Articular chondrocyte of knee joint (primary cell): ENCODE measurements around the gene RBP7. TPM values are rescaled to one million over a fixed set of nuclear protein-coding genes. Genes with fewer than 3 reads are reported as not detected.

Experiments used
- small RNA-seq: library from RNA; depleted of rRNA; stranded (forward); fragments of <200 nt; gene quantifications from one replicate; pipeline ENCODE3, GENCODE V24; 2012
- total RNA-seq: library from RNA; depleted of rRNA; stranded (reverse); fragments of >200 nt; gene quantifications from 2 replicates; pipeline ENCODE4 v1.2.3, GENCODE V29; 2012

The RBP7 gene
- 0.39 TPM in 1 of 2 replicates, not detected in the other for total RNA-seq

DNA sequence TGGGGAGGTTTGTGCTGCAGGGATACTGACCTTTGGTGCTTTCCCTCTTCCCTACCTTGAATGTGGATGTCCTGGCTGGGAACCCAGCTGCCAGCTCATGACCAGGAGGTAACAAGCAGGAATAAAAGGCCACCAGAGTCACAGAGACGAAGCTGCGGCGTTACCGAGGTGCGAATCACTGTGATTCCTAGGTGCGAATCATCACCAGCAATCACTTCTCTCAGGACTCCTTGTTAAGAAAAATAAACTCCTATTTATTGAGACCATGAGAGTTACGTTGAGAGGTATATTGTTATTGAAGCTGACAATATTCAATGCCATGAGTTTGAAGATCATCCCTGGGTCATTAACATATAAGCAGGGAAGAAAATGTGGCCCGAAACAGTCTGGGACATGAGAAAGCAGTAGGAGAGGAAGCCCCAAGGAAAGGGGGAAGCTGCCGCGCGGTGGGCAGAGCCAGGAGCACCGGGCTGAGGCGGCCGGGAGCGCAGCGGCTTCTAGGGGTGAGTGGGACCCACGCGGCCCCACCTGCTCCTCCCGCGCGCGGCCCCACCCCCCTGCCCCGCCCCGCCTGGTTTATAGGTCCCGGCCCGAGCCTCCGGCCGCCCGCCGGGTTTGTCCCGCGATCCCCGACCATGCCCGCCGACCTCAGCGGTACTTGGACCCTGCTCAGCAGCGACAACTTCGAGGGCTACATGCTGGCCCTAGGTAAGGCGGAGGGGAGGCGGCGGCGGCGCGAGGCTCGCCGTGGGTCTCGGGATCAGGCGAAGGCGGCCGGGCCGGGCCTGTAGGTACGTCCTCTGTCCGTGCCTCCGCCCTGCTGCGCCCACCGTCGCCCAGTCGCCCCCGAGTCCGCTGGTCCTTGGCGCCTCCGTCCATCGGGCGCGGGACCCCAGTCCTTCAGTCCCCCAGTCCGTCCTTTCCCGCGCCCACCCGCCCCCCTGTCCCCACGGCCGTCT is at the start of gene RBP7:
TSS of gene RBP7 (plus strand) at position 605 of the 959 bp plus-strand sequence. CDS start at position 636, 31 bp downstream.

DNA sequence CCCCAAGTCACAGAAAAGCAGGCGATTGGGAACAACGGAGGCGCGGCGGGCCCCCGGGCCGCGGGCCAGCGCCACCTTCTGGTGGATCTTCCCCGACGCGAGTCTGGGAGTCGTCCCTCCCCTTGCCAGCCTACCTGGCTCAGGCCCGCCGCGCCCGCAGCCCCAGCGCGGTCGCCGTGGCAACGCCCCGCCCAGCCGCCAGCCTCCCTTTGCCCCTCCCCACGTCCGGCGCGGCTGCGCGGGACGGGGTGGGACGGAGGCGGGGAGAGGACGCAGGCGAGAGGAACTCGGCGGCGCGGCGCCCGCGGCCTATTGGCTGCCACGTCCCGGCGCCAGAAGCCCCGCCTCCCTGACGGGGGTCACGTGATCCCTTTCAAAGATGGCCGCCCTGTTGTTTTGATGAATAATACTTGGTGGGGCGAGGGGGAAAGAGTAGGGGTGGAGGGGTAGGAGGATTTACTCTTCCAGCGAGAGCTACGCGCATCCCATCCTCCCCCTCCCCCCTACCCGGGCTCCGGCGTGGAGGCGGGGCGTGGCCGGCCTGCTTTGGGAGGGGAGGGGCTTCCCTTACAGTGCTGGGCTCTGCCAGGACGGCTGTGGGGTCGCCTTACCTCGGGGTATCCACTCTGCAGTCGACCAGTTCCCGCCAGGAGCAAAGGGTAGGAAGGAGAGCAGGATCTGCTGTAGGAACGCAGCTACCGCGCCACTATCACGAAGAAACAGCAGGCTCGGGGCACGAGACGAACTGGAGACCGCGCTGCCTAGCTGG is 35.7 kb downstream of the RBP7 start, which contains the start of gene UBE4B:
TSS of gene UBE4B (plus strand) at position 369 of the 769 bp plus-strand sequence. CDS start 713 bp downstream, outside the sequence.

Small RNA genes lying within 50 kb of the gene (small RNA-seq; reads per million reads assigned to genes)
- 0.19 reads per million for gene MIR5697

Other genes starting within 250 kb of the RBP7 start
- gene CLSTN1, start 173.3 kb upstream of the RBP7 start, total RNA-seq, result 97.4 and 116 TPM in 2 replicates
- 17.2 and 19.7 TPM in 2 replicates for gene CTNNBIP1, start 87.0 kb upstream of the RBP7 start, total RNA-seq
- 40.1 and 44.5 TPM in 2 replicates for gene LZIC, start 53.8 kb upstream of the RBP7 start, total RNA-seq
- 13.9 and 17.9 TPM in 2 replicates for gene NMNAT1, start 53.8 kb upstream of the RBP7 start, total RNA-seq
- 58.6 and 64.2 TPM in 2 replicates for gene UBE4B, start 35.7 kb downstream of the RBP7 start, total RNA-seq
- 42.1 and 45.5 TPM in 2 replicates for gene KIF1B, start 213.3 kb downstream of the RBP7 start, total RNA-seq